Subcutaneous adipose tissue (tissue), 4 donors: Measurements from ENCODE around the gene PIN1. TPM values are rescaled to one million over a fixed set of nuclear protein-coding genes. Genes with fewer than 3 reads are reported as not detected.

Source experiments
- CTCF ChIP-seq: fragments of 450-650 bp; IDR thresholded peaks from one replicate; pipeline ENCODE4 v1.5.1; 2016; ENCODE audit warnings: low read depth, mild to moderate bottlenecking, control low read depth, antibody characterized with exemption, moderate library complexity
- total RNA-seq, 4 donors: library from RNA; depleted of rRNA; stranded (reverse); fragments of >200 nt; gene quantifications; one replicate each; pipeline ENCODE4 v1.1.0, GENCODE V29; 2016

Gene PIN1
- total RNA-seq, 4 donors from 2014 or later: 43.9 to 117 (median 80.5) TPM

GRCh38 chr19:9842834-9843625 lies 7.9 kb downstream of the PIN1 start:
- no peak for TF ChIP-seq CTCF

- no peak for TF ChIP-seq CTCF
Measured at GRCh38 chr19:9847087-9847671, 12.1 kb downstream of the PIN1 start.

- TF ChIP-seq CTCF: no peak
Measured at GRCh38 chr19:9848060-9848459, 12.9 kb downstream of the PIN1 start.

GRCh38 chr19:9848762-9849161 lies 13.6 kb downstream of the PIN1 start:
- TF ChIP-seq CTCF: no peak

- TF ChIP-seq CTCF: no peak
Measured at GRCh38 chr19:9849791-9850190, 14.7 kb downstream of the PIN1 start.

- TF ChIP-seq CTCF: no peak
Measured at GRCh38 chr19:9850235-9850959, 15.3 kb downstream of the PIN1 start.

- TF ChIP-seq CTCF: no peak
Measured at GRCh38 chr19:9854282-9854846, 19.2 kb downstream of the PIN1 start.
